GM06990 (cell line): ENCODE data around the gene CLCA2.

Experiments
- DNase-seq: peaks from one replicate; pipeline ENCODE4 v3.0.0-alpha.2; 2011; ENCODE audit not compliant: insufficient read length; ENCODE audit errors: extremely low read depth
- H3K27me3 ChIP-seq: replicated peaks from 2 replicates; pipeline ENCODE4 v1.6.0; 2011; ENCODE audit warnings: low read length; ENCODE audit not compliant: control insufficient read depth, insufficient read depth
- H3K36me3 ChIP-seq: 2 replicates; pipeline ENCODE4 v1.5.1; 2011; ENCODE audit warnings: low read length; ENCODE audit not compliant: control insufficient read depth, insufficient read depth
- H3K4me3 ChIP-seq: replicated peaks from 2 replicates; pipeline ENCODE4 v1.5.1; 2011; ENCODE audit warnings: low read depth, mild to moderate bottlenecking, control low read depth, low read length
- TF ChIP-seq, protein P1 (sequence below): IDR thresholded peaks from 2 replicates; pipeline ENCODE4 v1.5.1; 2011; ENCODE audit warnings: low read length, control low read depth, mild to moderate bottlenecking, inconsistent platforms; ENCODE audit not compliant: insufficient read depth, poor library complexity, severe bottlenecking

The CLCA2 gene

GRCh38 chr1:86505564-86505902 is 81.6 kb downstream of the CLCA2 start:
- no peak overlapping the region for H3K4me3 ChIP-seq
- no peaks in the 10 kb centered on the region for H3K27me3 ChIP-seq
- no peaks in the 10 kb centered on the region for H3K36me3 ChIP-seq
- no peak for DNase-seq
- TF ChIP-seq, protein P1, sequence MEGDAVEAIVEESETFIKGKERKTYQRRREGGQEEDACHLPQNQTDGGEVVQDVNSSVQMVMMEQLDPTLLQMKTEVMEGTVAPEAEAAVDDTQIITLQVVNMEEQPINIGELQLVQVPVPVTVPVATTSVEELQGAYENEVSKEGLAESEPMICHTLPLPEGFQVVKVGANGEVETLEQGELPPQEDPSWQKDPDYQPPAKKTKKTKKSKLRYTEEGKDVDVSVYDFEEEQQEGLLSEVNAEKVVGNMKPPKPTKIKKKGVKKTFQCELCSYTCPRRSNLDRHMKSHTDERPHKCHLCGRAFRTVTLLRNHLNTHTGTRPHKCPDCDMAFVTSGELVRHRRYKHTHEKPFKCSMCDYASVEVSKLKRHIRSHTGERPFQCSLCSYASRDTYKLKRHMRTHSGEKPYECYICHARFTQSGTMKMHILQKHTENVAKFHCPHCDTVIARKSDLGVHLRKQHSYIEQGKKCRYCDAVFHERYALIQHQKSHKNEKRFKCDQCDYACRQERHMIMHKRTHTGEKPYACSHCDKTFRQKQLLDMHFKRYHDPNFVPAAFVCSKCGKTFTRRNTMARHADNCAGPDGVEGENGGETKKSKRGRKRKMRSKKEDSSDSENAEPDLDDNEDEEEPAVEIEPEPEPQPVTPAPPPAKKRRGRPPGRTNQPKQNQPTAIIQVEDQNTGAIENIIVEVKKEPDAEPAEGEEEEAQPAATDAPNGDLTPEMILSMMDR: no peak
